ENCODE data around the gene UBE2J1.
A peak's percentile ranks its signal among the peaks of the same experiment; 100 is the strongest.

Gene UBE2J1

DNA sequence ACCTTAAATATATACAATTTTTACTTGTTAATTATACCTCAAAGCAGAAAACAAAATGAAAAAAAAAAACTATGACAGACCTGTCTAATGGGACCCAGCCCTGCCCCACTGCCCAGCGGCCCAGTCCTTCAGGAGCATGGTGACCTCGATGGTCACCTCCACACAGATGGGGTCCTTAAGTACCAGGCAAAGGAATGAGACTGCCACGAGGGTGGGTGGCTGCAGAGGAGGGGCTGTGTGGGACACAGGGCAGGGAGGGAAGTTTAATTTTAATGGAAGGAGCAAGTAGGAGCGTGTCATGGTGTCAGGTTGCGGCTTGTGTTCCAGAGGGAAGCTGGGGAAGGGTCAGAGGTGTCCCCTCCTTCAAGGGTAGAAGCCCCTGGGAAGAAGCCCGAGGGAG, 66.0 kb downstream of the UBE2J1 start:
- DNase-seq: no peak

DNA sequence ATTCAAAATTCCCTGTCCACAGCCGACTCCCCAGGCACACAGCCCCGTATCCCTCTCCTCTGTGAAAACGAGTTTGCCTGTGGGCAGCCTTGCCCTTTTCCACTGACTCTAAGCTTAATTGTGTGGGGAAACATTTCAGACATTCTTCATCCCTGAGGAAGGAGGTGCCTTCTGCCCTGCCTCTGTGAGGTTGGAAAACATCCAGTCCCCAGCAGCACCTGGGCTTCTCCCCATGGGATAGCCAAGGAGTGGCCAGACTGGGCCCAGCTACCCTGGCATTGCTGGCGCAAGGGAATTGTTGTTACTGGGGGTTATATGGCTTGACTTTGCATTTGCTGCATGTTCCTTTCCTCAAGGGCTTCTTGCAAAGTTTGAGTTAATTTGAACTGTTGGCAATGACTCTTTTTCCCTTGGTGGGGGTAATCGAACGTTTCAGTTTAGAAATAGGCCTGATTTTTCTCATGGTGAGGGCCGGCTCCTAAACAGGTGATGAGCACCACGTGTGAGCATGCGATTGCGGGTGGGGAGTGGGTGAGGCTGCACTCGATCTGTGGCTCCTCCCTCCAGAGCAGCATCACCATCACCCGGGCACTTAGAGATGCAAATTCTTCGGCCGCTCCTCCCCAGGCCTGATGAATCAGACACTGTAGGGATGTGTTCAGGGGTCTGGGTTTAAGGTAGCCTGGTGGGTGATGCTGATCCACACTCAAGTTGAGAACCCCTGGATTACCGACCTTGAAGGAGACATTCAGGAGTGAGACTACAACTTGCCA, 67.4 kb downstream of the UBE2J1 start:
- DNase-seq: no peak

- DNase-seq: no peak
Observed at GRCh38 chr6:89284081-89284480, 68.4 kb downstream of the UBE2J1 start.

- no peak for DNase-seq
Observed at GRCh38 chr6:89282749-89283148, 69.8 kb downstream of the UBE2J1 start.

GRCh38 chr6:89281779-89282246, 70.7 kb downstream of the UBE2J1 start:
- DNase-seq: peak; percentile 19

DNA sequence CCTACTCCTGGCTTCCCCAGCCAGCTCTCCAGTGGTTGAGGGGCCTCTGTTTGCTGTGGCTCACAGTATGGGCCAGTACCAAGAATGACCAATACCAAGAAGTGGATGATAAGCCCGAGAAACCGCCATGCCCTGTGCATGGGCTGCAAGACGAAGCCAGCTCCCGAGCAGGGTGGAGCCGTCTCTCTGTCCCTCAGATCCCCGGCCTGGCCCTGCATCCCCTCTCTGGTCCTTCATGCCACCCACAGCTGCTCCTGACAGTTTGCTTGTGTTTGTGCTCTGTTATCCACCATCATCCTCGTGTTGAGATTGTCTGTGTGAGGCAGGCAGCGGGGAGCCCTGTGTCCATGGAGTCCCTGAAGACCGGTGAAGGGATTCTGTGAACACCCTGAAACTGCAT, 73.6 kb downstream of the UBE2J1 start:
- DNase-seq: no peak
